PC-9 (cell line): ENCODE measurements around the gene SV2C.

Experiments used
- CTCF ChIP-seq: fragments of 200-600 bp; sonication (generic); conservative IDR thresholded peaks from 2 replicates; pipeline ENCODE4 v1.6.1; 2017; ENCODE audit warnings: mixed run types, antibody characterized with exemption, mild to moderate bottlenecking, moderate library complexity
- EZH2 ChIP-seq: fragments of 200-600 bp; sonication (generic); IDR thresholded peaks from 2 replicates; pipeline ENCODE4 v1.8.0; 2017; ENCODE audit warnings: antibody characterized with exemption, low read depth

GRCh38 chr5:76305269-76305668, 222.1 kb downstream of the SV2C start:
- no peak for TF ChIP-seq CTCF
- no peak for TF ChIP-seq EZH2
